Activated gamma-delta T cell (primary cell): ENCODE results near the gene SMAD3.

Experiments
- DNase-seq: peaks from one replicate; lab custom pipeline; 2025; lab: John Stamatoyannopoulos, UW

The SMAD3 gene

GRCh38 chr15:67184208-67184925, 119.0 kb downstream of the SMAD3 start:
- no peak for DNase-seq

GRCh38 chr15:67185051-67185450, 119.6 kb downstream of the SMAD3 start:
- no peak for DNase-seq

GRCh38 chr15:67185621-67186225, 120.3 kb downstream of the SMAD3 start:
- DNase-seq: no peak

- no peak for DNase-seq
Observed at GRCh38 chr15:67186226-67186649, 120.8 kb downstream of the SMAD3 start.

- no peak for DNase-seq
Observed at GRCh38 chr15:67186688-67187087, 121.3 kb downstream of the SMAD3 start.

GRCh38 chr15:67187351-67187854, 122.0 kb downstream of the SMAD3 start:
- DNase-seq: no peak

GRCh38 chr15:67188551-67189218, 123.3 kb downstream of the SMAD3 start:
- no peak for DNase-seq

GRCh38 chr15:67189326-67190051, 124.1 kb downstream of the SMAD3 start:
- no peak for DNase-seq

GRCh38 chr15:67190326-67190725, 124.9 kb downstream of the SMAD3 start:
- DNase-seq: no peak

GRCh38 chr15:67190813-67191212, 125.4 kb downstream of the SMAD3 start:
- no peak for DNase-seq

- no peak for DNase-seq
Observed at GRCh38 chr15:67192185-67192820, 126.9 kb downstream of the SMAD3 start.

GRCh38 chr15:67193223-67193990, 128.0 kb downstream of the SMAD3 start:
- no peak for DNase-seq

GRCh38 chr15:67194171-67195114, 129.0 kb downstream of the SMAD3 start:
- DNase-seq: no peak

GRCh38 chr15:67195305-67195704, 129.9 kb downstream of the SMAD3 start:
- DNase-seq: no peak

- no peak for DNase-seq
Observed at GRCh38 chr15:67196222-67196621, 130.8 kb downstream of the SMAD3 start.

GRCh38 chr15:67196672-67197363, 131.4 kb downstream of the SMAD3 start:
- no peak for DNase-seq

- DNase-seq: no peak
Observed at GRCh38 chr15:67197364-67197695, 131.9 kb downstream of the SMAD3 start.

- no peak for DNase-seq
Observed at GRCh38 chr15:67198157-67198754, 132.9 kb downstream of the SMAD3 start.

GRCh38 chr15:67199391-67199790, 134.0 kb downstream of the SMAD3 start:
- no peak for DNase-seq
